Hepatic stellate cell (primary cell): ENCODE measurements around the gene C1QTNF6.
A peak's percentile ranks its signal among the peaks of the same experiment; 100 is the strongest.
"Not testable (repeated sequence)": the region's sequence is repeated elsewhere in the genome, so short reads cannot be mapped to it uniquely, and the experiment has no call there.

ENCODE experiments used
- DNase-seq: peaks from one replicate; pipeline ENCODE4 v3.0.0; 2011; ENCODE audit warnings: low spot score

The C1QTNF6 gene

DNA sequence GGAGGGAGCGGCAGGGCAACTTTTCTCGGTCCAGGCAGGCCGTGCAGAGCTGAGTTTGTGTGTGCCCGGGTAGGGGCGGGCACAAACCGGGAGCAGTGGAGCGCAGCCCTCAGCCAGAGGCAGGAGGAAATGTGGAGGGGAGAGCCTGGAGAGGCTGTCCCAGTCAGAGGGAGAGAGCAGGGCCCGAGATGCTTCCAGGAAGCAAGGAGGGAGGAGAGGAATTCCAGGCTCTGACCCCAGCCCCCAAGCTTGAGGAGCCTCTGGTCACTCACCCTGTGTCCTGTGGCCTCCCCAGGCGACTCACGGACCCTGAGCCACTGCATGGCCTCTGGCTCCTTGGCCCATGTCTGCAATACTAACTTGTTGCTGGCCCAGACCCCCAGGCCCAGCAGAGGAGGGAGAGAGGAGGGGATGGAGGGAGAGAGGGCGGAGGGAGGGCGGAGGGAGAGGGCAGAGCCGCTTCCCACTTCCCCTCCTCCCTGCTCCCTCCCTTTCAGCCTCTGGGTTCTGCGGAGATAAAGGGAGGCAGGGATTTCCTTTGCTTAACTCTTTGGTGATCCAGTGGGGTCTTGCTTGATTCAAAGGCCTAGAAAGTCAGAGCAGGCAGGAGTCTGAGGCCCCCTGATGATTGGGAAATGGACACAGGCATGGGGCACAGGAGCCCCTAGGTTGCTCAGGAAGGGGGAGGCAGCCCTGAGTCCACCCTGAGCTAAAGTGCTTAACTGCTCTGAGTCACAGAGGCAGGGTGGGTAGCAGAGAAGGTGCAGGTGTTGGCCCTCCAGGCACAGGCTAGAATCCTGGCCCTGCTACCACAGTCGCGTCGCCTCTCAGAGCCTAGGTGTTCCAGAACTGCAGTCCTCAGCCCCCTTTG is at the start of gene C1QTNF6:
TSS of gene C1QTNF6 (minus strand) at position 357 of the 871 bp plus-strand sequence. CDS start at position 323, 34 bp downstream.
- no peak for DNase-seq

DNA sequence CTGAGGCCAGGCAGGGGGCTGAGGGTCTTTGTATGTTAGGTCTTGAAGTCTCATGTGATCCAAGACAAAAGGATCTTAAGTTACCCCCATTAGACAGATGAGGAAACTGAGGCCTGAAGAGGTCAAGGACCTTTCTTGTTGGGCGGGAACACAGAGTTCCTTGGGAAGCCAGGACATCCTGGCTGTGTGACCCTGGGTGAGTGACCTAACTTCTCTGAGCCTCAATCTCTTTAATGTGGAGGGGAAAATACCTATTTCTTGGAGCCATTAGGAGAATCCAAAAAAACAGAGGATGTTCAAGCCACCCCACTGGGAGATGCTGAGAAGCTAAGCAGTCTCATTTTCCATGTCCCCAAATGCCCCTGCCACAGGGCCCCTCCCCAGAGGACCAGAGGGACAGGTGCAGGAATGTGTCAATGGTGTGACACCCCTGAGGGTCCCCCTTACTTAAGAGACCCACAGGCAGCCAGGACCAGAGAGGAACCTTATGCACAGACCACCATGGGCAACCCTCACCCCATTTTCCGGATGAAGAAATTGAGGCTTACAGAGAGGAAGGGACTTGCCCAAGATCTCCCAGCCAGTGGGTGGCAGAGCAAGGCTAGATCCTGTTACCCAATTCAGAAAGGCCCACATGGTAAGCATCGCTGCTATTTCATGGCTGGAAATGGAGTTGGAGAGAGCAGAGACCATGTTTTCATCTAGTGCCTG is 48.0 kb upstream of the C1QTNF6 start:
- DNase-seq, result no peak

GRCh38 chr22:37234736-37235711 is 47.0 kb upstream of the C1QTNF6 start:
- DNase-seq, result no peak

DNA sequence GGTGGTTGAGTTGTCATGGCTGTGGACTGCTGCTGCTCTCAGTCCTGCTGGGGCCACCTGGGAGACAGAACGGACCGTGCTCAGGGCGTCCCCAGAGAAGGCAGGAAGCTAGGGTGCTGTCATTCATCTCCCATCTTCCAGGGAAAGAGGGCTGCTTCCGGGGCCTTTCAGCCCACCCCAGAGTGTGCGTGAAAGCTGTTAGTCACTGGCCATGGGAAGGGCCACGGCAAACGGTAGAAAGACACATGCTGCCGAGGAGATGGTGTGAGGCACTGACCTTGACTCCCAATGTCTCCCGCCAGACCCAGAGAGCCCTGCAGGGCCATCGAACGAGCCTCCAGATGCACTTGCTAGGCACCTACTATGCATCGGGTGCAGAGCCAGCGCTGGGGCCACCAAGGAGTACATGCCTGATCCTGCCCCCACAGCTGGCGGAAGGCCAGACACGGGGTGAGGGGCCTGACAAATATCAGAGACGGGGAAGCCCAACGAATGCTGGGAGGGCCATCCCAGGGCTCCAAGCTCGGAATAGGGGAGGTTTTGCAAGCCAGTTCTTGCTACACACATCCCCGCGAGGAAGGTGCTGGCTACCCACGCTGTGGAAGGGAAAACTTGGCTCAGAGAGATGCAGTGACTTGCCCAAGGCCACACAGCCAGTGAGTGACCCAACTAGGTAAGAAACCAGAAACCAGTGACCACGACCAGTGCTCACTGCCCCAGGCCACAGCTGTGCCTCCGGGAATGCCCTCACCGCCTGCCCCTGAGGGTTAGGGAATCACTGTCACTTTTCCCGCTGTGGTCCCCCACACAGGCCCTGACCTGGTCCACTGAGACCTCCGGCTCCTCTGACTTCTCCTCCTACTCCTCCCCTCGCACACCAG is 45.9 kb upstream of the C1QTNF6 start:
- no peak for DNase-seq

- not testable (repeated sequence) for DNase-seq
These were observed 45.3 kb upstream of the C1QTNF6 start for GRCh38 chr22:37233371-37233750.

- DNase-seq, result no peak
These were observed 44.3 kb upstream of the C1QTNF6 start for GRCh38 chr22:37232140-37232998.

DNA sequence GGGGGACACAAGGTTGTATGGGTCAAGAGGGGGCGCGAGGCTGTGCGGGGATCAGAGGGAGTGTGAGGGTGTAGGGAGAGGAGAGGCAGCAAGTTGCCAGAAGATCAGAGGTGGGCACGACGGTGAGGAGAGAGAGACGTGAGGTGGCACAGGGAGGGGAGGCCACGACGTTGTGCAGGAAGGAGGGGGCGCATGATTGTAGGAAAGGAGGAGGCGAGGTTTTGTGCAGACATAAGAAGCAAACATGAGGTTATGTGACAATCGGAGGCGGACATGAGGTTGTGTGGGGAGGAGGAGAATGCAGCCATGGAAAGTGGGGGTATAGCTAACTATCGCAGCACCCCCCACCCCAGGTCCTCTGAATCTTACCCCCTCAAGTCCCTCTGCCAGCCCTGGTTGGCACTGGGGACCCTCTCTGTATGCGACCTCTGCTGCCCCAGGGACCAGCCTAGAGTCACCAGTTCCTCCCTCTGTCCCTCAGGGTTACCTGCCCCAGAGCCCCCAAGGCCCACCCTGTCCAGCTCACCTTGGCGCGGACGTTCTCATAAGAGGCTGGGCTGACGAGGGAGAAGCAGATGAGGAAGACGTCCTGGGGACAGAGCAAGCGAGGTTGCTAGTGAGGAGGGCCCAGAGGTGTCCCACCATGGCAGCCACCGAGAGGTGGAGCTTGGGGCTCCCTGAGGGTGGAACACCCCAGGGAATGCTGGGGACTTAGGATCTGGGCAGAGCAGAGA is 43.5 kb upstream of the C1QTNF6 start:
- DNase-seq, result no peak

DNA sequence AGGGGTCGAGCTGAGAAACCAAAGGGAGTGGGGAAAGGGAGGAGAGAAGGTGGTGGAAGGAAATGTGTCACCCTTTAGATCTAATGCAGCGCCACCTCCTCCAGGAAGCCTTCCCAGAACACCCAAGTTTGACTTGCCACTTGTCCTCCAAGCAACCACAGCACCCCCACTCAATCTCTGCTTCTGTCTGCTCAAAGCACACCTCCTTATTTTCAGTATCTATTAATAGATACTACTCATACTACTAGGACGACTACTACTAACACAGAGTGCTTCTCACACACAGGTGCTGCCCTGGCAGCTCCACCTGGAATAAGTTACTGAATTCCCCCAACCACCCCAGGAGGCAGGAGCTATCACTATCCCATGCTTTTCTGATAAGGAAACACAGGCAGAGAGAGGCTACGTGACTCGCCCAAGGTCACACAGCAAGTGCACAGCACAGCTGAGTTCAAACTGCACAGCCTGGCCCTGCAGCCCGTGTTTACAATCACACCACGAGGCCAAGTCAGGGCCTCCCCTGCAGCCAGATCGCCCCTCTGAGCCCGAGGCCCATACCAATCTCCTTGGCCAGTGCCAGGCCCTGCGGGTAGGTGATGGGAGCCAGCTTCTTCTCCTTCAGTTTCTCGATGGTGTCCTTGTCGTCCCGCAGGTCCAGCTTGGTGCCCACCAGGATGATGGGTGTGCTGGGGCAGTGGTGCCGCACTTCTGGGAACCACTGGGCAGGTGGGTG is 42.8 kb upstream of the C1QTNF6 start:
- DNase-seq, result no peak

- peak; percentile 80 for DNase-seq
These were observed 42.0 kb upstream of the C1QTNF6 start for GRCh38 chr22:37229805-37230672.

- peak; percentile 88 for DNase-seq
These were observed 41.2 kb upstream of the C1QTNF6 start for GRCh38 chr22:37229012-37229804.

DNA sequence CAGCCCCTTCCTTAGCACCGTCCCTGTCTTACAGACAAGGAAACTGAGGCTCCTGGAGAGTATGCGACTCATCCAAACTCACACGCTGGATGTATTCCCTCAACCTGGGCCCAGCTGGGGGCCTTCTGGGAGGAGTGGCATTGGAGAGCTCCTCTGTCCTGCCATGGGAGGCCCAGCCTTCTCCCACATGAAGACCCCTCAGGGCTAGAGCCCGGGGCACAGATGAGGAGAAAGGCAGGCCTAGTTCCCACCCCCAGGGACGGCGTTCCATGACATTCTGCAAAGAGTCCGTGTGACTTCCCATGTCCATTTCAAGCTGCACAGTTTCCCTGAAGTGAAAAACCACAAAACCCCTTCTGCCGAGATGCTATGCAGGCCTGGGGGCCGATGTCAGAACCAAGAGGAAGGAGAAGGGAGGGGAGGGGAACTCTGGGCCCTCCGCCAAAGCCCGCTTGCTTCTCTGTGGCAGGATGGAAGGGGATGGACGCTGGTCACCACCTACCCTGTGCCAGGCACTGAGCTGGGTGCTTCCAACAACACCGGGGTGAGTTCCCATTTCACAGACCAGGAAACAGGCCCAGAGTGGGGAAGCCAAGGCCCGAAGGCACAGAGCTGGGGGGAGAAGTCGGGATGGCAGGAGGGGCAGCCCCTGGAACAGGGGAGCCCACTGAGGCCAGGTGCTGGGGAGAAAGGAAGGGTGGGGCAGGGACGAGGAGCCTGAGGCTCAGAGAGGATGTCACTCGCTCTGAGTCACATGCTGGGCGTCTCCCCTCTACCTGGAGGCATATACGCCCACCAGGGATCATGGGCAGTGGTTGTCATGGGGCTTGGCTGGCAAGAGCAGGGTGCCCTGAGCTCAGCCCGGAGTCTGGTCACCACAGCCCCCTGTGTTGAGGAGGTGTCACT is 40.3 kb upstream of the C1QTNF6 start:
- DNase-seq, result no peak

GRCh38 chr22:37226514-37226913 is 38.5 kb upstream of the C1QTNF6 start:
- no peak for DNase-seq

DNA sequence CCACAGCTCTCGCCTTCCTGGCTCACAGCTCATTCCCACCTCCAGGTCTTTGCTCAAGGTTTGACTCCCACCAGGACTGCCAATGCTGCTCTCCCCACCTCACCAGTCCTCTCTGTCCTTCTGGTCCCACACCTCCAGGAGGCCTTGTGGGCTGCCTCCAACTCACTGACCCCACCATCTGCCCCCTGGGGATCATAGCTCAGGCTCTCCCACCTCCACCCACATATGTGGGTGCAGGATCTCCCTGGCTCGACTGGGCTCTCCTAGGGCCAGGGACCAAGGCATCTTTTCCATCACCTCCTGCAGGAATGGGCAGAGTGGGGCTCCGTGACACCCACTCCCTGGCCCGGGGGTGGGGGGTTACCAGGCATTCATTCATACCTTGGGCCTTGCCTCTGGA is 38.0 kb upstream of the C1QTNF6 start:
- DNase-seq, result no peak

DNA sequence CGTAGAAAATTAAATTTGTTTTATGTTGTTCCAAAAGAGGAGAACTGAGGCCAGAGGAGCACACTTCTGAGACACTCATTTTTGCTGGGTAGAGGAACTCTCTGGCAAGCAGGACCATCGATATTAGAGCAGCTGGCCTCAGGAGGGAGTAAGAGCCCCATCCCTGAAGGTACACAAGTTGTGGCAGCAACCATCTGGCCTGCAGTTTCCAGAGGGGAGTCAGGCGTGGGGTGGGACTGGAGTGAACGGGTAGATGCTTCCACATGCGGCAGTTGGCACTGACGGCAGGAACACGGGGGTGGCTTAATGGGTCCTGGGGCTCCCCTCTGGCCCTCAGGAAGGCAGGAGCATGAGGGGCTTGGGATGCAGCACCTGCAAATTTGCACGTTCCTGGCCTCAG is 37.4 kb upstream of the C1QTNF6 start:
- no peak for DNase-seq

DNA sequence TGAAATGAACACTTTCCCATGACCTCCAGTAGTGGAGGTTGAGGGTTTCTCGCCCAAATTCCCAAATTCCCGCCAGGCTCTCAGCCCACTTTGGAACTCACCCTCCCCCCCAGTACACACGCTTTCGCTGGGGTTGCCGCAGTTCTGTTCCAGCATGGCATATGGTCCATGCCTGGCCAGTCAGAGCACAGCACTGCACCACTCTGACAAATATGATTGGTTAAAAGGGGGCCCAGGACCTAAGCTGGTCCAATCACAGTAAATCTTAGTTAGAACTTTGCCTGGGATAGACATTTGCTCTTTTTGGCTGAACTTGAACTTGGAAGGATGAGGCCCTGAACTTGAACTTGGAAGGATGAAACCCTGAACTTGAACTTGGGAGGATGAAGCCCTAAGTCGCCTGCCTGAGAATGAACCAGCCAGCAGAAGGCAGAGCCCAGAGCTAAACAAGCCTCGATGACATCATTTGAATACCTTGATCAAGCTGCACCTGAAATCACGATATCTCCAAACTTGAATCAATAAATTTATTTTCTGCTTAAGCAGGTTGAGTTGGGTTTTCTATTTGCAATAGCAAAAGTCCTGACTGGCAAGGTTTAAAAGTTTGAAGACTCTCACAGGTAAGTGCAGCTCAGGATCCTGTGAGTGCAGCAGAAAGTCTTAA is 36.8 kb upstream of the C1QTNF6 start:
- DNase-seq, result no peak
